ENCODE measurements around the gene FRYL. TPM values are rescaled to one million over a fixed set of nuclear protein-coding genes. Genes with fewer than 3 reads are reported as not detected.

Gene FRYL
- total RNA-seq, 2 donors from 2014 or later, result 29.8 to 35.1 TPM

GRCh38 chr4:48649505-48649904 lies 130.6 kb downstream of the FRYL start:
- peaks cover 0 to 32% of the 10 kb centered on the region in 2 donors for H3K4me1 ChIP-seq
- DNase-seq (ENCODE audit: low spot score), result no peak
- no peaks in the 10 kb centered on the region for H3K36me3 ChIP-seq
- TF ChIP-seq CTCF (IDR thresholded peaks at IDR 0.05), result no peak
- no peaks in the 10 kb centered on the region for H3K9me3 ChIP-seq
- H3K27ac ChIP-seq, result no peak overlapping the region
- no peak overlapping the region for H3K4me3 ChIP-seq
- no peaks in the 10 kb centered on the region for H3K27me3 ChIP-seq

- Histone ChIP-seq H3K4me3 (no peak overlapping the region), H3K4me1 (peaks cover 0 to 39% of the 10 kb centered on the region in 2 donors), H3K27me3 (no peaks in the 10 kb centered on the region), H3K36me3 (no peaks in the 10 kb centered on the region), H3K9me3 (no peaks in the 10 kb centered on the region), H3K27ac (no peak overlapping the region)
- no peak for DNase-seq (ENCODE audit: low spot score)
- TF ChIP-seq CTCF (IDR thresholded peaks at IDR 0.05), result no peak
These were observed 134.8 kb downstream of the FRYL start for GRCh38 chr4:48645225-48645794.

- no peaks in the 10 kb centered on the region for H3K27me3 ChIP-seq
- H3K27ac ChIP-seq, result peak overlapping the region in 1 of 2 donors; percentile 43
- H3K4me1 ChIP-seq, result peaks cover 0 to 35% of the 10 kb centered on the region in 2 donors
- no peaks in the 10 kb centered on the region for H3K36me3 ChIP-seq
- no peak for TF ChIP-seq CTCF (IDR thresholded peaks at IDR 0.05)
- DNase-seq (ENCODE audit: low spot score), result no peak
- H3K9me3 ChIP-seq, result no peaks in the 10 kb centered on the region
- H3K4me3 ChIP-seq, result no peak overlapping the region
These were observed 137.4 kb downstream of the FRYL start for GRCh38 chr4:48642421-48643374.

- DNase-seq (ENCODE audit: low spot score), result no peak
- Histone ChIP-seq H3K36me3 (no peaks in the 10 kb centered on the region), H3K4me3 (no peak overlapping the region), H3K4me1 (peaks cover 0 to 35% of the 10 kb centered on the region in 2 donors), H3K27me3 (no peaks in the 10 kb centered on the region), H3K27ac (no peak overlapping the region), H3K9me3 (no peaks in the 10 kb centered on the region)
- TF ChIP-seq CTCF (IDR thresholded peaks at IDR 0.05), result no peak
These were observed 138.7 kb downstream of the FRYL start for GRCh38 chr4:48641401-48641800.

GRCh38 chr4:48640699-48641098 lies 139.4 kb downstream of the FRYL start:
- no peaks in the 10 kb centered on the region for H3K27me3 ChIP-seq
- DNase-seq (ENCODE audit: low spot score), result no peak
- no peak overlapping the region for H3K4me3 ChIP-seq
- H3K9me3 ChIP-seq, result no peaks in the 10 kb centered on the region
- peak overlapping the region in 1 of 2 donors; percentile 33 for H3K27ac ChIP-seq
- no peaks in the 10 kb centered on the region for H3K36me3 ChIP-seq
- no peak for TF ChIP-seq CTCF (IDR thresholded peaks at IDR 0.05)
- peaks cover 0 to 36% of the 10 kb centered on the region in 2 donors for H3K4me1 ChIP-seq
